ACHN (cell line): ENCODE results near the gene KPNA4.
A peak's percentile ranks its signal among the peaks of the same experiment; 100 is the strongest.
"Not testable (repeated sequence)": the region's sequence is repeated elsewhere in the genome, so short reads cannot be mapped to it uniquely, and the experiment has no call there.

ENCODE experiments used
- DNase-seq: peaks from one replicate; pipeline ENCODE4 v3.0.0-alpha.2; 2015
- in situ Hi-C: cut with HindIII; loops from 2 replicates; pipeline ENCODE4 v1.10.0; 2017; ENCODE audit warnings: low sequenced_read_pairs, low pct_ligation_motif_present, low pct_unique_long_range_greater_than_20kb

KPNA4 gene

DNA sequence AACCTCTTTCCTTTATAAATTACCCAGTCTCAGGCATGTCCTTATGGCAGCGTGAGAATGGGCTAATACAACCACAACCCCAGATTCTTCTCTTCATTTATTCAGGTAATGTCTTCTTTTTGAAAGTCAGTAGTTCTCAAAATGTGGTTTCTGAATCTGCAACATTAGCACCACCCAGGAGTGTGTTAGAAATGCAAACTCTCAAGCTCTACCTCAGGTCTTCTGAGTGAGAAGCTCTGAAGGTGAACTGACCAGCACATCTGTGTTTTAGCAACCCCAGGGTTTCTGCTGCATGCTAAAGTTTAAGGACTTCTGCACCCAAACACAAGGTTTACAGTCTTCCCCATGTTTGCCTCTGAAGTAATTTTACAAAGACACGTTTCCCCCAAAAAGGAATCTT, 93.5 kb downstream of the KPNA4 start:
- in situ Hi-C loops: no loop called here
- DNase-seq: no peak

DNA sequence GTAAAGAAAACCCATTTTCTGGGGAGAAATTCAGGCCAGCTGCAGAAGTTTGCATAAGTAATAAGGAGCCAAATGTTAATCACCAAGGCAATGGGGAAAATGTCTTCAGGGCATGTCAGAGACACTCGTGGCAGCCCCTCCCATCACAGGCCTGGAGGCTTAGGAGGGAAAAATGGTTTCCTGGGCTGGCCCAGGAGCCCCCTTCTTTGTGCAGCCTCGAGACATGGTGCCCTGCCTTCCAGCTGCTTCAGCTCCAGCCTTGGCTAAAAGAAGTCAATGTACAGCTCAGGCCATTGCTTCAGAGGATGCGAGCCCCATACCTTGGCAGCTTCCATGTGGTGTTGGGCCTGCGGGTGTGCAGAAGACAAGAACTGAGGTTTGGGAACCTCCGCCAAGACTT, 95.2 kb downstream of the KPNA4 start:
- in situ Hi-C loops: no loop called here
- no peak for DNase-seq

DNA sequence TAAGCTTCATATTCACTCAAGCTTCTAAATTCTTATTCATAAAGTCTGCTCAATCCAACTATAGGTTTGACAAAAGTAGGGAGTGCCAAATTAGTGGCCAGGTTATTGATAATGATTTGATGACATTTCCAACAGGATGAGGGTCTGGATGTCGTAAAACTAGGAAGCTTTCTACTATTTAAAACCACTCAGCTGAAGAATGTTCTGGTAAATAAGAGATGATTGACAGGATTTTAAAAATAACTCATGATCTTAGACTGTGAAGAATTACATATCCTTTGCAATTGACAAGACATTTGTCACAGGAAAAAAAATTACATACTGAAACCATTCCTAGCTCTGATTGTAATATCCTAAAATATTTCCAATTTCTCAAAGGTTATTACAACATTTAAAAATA, 100.4 kb downstream of the KPNA4 start:
- in situ Hi-C loops: no loop called here
- no peak for DNase-seq

DNA sequence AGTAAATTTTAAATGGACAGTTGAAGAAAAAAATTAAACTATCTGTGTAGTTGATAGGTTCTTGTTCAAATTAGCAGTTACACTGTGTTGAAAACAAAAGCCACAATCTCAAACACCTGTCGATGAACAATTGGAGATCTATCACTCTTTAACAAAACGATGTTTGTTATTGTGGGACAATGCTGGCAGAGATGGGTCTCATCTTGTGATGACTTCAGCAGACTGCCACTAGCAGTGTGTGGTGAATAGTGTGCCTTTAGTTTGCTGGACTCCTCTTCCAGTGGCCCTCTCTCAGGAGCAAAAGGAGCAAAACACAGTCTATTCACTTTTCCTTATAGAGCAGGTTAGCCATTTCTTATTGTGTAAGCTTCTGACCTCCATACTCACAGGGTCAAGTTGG, 101.0 kb downstream of the KPNA4 start:
- DNase-seq: no peak
- in situ Hi-C loops: no loop called here

DNA sequence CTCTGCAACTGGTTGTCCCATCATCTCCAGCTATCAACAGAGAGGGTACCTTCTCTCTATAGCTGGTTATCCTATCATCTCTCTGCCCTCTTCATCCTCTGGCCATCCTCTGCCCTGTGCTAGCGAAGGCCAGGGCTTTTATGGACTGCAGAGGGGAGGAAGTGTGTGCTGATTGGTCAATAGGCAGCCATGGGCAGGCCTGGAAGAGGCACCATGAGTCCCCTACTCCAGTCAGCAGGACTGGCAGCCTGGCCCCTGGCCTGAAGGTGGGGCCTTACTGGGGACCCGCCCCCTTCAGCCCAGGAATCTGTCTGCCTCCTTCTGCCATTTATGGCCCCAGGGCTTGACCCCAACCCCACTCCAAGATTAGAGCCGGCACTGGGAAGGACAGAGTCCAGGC, 105.3 kb downstream of the KPNA4 start:
- in situ Hi-C loops: no loop called here

DNA sequence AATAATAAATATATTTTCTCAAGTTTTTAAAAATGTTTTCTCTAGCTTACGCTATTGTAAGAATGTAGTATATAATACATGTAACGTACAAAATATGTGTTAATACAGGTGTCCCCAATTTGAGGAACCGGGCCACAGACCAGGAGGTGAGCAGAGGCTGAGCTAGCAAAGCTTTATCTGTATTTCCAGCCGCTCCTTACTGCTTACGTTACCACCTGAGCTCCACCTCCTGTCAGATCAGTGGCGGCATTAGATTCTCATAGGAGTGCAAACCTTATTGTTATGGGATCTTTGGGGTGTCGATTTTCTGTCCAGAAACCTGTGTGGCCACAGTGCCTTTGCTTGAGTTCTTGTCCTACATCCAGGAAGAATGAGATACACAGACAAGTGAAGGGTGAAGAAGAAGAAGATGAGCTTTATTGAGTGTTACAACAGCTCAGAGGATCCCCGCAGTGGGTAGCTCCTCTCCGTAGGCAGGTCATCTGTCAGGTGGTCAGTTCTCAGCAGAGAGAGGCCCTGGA, 105.9 kb downstream of the KPNA4 start:
- DNase-seq: no peak
- in situ Hi-C loops: no loop called here

More for the DNA sequence above, 105.3 kb downstream of the KPNA4 start:
- no peak for DNase-seq

DNA sequence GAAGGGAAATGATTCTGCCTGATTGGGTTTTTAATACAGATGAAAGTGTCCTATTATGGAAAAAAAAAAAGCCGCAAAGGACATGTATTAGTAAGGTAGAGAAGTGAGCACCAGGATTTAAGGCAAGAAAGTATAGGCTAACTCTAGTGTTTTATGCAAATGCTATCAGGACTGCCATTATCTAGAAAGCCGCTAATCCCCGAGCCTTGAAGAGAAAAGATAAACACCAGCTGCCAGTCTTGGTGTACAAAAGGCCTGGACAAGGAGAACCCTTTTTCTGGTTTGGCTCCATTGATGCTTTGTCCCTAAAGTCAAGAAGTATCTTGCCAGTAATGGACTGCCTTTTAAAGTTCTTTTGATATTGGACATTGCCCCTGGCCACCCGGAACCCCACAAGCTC, 107.2 kb downstream of the KPNA4 start:
- in situ Hi-C loops: no loop called here
- no peak for DNase-seq

DNA sequence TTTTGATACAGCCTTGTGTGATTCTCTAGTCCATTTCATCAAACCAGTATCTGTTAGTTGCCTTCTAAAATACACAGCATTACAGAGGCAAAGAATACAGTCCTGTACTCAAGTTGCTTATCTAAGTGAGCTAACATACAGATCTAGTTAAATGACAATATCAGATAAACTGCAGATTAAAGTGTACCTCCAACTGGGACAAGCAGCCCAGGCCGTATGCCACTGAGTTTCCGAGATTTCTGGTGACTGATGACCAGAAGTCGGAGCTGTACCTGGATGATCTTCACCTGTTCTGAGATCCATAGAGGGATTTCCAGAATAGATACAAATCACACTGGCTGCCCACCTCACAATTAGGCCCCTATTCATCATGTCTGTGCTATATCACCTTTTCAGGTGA, 109.5 kb downstream of the KPNA4 start:
- in situ Hi-C loops: no loop called here
- no peak for DNase-seq

DNA sequence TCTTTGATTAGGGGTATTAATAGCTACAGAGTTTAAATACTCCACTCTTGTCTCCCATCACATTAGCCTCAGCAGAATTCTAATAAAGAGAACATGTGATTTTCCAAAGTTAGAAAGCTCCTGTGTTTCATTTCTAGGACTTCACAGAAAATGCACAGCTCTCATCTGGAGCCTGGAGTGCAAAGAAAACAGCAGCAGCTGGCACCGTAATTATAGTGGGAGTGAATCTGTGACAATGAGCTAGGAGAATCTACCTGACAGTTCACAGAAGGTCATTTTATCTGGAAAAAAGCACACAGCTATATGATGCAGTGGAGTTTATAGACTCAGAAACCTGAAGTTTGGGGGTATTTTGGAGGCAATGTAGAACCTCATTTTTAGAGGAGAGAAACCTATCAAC, 110.4 kb downstream of the KPNA4 start:
- no peak for DNase-seq
- in situ Hi-C loops: no loop called here

DNA sequence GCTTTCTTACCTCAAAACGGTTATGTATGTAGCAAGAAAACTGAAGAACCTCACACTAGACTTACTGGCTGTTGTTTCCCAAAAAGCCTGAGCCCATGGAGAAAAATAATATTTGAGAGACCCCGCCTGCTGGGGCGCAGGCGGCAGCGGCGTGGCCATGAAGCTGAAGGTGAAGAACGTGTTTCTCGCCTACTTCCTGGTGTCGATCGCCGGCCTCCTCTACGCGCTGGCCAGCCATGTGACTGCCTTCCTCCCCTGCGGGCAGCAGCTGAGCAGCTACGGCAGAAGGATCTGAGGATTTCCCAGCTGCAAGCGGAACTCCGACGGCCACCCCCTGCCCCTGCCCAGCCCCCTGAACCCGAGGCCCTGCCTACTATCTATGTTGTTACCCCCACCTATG, 113.1 kb downstream of the KPNA4 start:
- in situ Hi-C loops: not testable (repeated sequence)

DNA sequence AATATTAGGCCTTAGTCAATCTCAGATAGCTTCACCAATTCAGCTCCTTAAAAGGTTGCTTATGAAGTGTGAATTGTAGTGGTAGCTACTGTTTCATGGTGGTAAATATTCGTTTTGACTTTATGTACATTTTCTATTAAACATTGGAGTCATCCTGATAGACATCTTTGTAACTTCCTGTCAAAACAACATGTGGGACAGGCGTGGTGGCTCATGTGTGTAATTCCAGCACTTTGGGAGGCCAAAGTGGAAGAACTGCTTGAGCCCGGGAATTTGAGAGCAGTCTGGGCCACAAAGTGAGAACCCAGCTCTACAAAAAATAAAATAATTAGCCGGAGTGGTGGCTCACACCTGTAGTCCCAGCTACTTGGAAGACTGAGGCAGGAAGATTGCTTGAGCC, 113.8 kb downstream of the KPNA4 start:
- DNase-seq: no peak
- in situ Hi-C loops: no loop called here

More for the DNA sequence above, 113.1 kb downstream of the KPNA4 start:
- DNase-seq: not testable (repeated sequence)

DNA sequence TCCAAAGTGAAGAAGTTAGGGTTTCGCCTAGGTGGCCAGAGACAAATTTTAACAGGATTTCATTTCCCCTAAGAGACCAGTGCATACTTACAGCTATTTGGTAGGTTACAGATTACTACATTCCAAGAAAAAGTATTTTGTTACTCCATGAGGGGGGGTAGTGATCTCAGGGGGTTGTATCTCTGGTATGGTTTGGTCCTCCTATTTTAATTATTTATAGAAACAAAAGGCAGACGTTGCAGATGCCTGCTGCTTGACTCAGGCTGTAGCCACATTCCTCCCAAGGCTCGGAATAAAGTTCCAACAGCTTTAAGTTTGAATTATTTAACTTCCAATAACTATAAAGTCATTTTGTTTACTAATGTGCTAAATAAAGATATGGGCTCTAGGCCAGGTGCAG, 114.5 kb downstream of the KPNA4 start:
- in situ Hi-C loops: no loop called here
- peak; percentile 88 for DNase-seq

DNA sequence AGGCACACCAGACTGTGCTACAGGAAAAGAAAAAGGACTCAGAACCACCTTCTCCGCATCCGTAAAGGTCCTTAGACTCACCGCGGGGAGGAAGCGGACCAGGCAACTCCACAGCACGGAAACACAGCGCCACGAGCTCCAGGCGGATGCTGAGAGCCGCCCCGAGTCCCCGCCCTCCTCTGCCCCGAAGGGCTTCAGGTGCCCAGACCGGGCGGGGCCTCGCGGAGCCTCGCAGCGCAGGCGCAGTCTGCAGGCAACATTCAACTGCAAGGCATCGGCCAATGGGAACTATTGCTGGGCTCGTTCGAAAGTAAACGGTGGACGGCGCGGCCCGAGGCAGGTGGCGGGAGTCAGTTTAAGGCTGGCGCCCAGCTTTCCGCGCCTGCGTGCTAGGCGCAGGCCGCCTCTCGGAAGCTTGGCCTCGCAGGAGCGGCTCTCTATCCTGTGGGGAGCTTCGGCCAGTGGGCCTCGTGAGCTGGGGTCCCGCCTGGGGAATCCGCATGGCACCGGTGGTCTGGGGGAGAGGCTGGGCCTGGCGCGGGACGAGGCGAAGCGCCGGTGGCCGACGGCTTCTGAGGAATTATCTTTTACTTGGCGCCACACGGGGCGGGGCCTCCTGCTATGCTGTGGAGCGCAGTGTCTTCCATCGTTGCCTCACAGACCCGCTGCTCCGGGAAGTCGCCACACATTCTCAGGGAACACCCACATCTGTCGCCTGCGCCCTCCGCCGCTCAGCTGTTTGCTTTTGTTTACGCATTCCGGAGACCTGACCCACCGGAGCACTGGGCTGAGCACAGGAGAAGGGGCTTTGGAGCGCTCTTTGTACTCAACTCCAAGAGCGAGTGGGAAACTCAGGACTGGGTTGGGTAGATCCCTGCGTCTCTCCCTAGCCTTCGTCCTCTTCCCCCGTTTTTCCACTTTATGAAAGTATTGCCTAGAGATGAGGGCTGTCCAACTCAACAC, 115.5 kb downstream of the KPNA4 start, which contains the start of gene TRIM59:
Gene TRIM59 (minus strand): TSS at position 151 of the 963 bp plus-strand sequence. CDS start 10,603 bp downstream, outside the sequence.
- in situ Hi-C loops: no loop called here
- peak; percentile 97 for DNase-seq

DNA sequence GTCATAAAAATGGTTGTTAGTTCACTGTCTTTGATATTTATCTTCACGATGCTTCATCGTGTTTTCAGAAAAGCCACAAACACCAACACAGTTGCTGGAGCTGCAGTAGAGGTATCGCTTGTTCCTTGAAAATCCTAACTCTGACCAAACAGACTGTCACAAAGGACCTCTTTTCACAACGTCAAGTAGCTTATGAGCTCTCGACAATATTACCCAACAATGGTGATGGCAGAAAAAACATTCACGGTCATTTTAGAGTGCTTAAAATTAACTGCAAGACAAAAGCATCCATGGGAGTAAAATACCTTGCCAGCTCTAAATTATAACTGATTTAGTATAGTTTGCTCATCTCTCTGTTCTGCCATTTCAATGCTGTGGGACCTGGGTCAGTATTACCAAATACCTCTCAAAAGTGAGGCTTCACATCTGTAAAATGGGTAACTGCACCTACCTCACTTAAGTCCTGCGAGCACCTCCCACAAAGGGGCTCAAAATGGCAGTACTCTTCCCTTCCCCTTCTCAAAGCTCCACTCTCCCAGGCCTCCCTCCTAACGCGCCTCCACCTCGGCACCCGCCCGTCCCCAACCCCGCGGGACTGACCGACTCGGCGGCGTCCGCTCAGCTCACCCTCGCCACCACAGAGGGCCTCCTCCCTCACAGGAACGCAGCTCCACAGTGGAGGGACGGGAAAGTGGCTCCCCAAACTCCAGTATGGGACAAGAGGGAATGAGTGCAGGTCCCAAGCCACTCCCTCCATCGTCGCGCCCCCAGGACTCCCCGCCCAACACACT, 116.3 kb downstream of the KPNA4 start:
- peak; percentile 16 for DNase-seq
- in situ Hi-C loops: no loop called here

DNA sequence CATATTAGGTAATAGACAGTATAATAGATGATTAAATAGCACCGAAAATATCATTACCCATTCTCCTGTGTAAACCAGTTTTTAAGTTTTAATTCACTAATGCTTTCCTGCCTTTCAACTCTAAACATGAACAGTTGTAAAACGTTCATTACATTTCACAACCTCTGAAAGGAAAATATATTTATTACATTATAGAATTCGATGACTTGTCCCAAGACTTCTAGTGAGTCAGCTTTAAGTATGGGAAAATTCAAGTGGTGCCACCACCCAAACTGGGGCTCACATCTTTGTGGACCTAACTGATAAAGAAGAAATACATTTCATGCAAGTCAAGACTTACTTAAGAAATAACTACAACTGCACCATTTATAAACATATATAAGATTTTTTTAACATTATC, 117.8 kb downstream of the KPNA4 start:
- in situ Hi-C loops: no loop called here
- DNase-seq: no peak

DNA sequence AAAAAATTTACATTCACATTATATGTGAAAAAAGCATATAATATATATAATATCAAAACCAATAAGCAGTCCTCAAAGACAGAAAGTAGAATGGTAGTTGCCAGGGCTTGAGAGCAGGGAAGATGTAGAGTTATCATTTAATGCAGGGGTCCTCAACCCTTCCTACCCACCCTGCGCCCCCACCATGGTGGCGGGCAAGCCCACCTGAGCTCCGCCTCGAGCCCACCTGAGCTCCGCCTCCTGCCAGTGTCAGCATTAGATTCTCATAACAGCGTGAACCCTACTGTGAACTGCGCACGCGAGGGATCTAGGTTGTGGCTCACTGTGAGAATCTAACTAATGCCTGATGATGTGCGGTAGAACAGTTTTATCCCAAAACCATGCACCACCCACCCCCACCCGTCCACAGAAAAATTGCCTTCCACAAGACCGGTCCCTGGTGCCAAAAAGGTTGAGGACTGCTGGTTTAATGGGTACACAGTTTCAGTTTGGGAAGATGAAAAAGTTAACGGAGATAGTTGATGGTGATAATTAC, 118.8 kb downstream of the KPNA4 start:
- in situ Hi-C loops: no loop called here

DNA sequence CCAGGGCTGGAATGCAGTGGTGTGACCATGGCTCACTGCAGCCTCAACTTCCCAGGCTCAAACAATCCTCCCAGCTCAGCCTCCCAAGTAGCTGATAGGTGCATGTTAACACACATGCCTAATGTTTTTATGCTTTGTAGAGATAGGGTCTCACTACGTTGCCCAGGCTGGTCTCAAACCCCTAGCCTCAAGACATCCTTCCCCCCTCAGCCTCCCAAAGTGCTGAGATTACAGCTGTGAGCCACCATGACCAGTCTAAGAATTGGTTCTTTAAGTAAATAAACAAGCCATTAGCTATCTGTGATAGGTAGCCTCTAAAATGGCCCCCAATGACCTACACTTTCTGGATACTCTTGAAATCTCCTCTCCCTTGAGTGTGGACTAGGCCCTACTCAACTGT, 119.5 kb downstream of the KPNA4 start:
- in situ Hi-C loops: no loop called here
- DNase-seq: no peak

More for the DNA sequence above, 118.8 kb downstream of the KPNA4 start:
- no peak for DNase-seq
